Omental fat pad (tissue), 4 donors: ENCODE measurements around the gene C1QTNF12. TPM values are rescaled to one million over a fixed set of nuclear protein-coding genes. Genes with fewer than 3 reads are reported as not detected.

Experiments used
- ATAC-seq: fragments of 150-250 bp; one replicate; pipeline ENCODE4 v1.9.1; 2016; ENCODE audit warnings: mild to moderate bottlenecking, moderate library complexity; ENCODE audit not compliant: low FRiP score
- DNase-seq: peaks from one replicate; pipeline ENCODE4 v3.0.0-alpha.2; 2019; ENCODE audit warnings: low spot score
- CTCF ChIP-seq, 3 donors: fragments of 450-650 bp; IDR thresholded peaks; one replicate each; pipeline ENCODE4 v1.5.1; 2016 to 2017; ENCODE audit warnings: antibody characterized with exemption in 3 of 3, mild to moderate bottlenecking in 3 of 3, moderate library complexity in 2 of 3
- total RNA-seq, 4 donors: library from RNA; depleted of rRNA; stranded (reverse); fragments of >200 nt; gene quantifications; one replicate each; pipeline ENCODE4 v1.1.0, GENCODE V29; 2016

C1QTNF12 gene
- total RNA-seq, 4 donors from 2014 or later, result 1.0 to 5.2 (median 1.8) TPM; not detected in 1

- ATAC-seq (no peak), DNase-seq (no peak)
- no peak for TF ChIP-seq CTCF (IDR thresholded peaks at IDR 0.05)
Observed at GRCh38 chr1:1204998-1205768, 41.3 kb downstream of the C1QTNF12 start.

DNA sequence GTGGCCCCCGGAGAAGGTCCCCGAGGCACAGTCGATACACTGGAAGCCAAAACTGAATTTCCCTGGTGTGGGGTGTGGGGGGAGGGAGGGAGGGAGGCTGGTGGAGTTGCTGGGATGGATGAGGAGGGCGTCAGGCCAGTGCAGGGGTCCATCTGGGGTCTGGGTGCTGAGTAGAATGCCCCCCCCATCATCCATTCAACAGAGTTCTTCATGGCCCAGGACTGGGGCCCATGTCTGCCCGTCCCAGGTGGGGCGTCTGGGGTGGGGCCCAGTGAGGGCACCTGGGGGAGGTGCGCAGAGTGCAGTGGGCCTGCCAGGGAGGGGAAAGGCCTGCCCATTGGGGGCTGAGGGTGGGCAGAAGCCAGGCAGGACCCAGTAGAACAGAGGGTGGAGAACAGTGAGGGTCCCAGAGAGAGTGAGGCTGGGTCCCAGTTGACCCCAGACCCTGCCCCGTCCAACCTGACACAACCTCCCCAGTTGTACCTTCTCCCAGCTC is 42.0 kb downstream of the C1QTNF12 start:
- ATAC-seq (no peak), DNase-seq (no peak)
- TF ChIP-seq CTCF (IDR thresholded peaks at IDR 0.05), result no peak

- ATAC-seq (no peak), DNase-seq (no peak)
- TF ChIP-seq CTCF (IDR thresholded peaks at IDR 0.05), result no peak
Observed at GRCh38 chr1:1203561-1204424, 42.7 kb downstream of the C1QTNF12 start.

DNA sequence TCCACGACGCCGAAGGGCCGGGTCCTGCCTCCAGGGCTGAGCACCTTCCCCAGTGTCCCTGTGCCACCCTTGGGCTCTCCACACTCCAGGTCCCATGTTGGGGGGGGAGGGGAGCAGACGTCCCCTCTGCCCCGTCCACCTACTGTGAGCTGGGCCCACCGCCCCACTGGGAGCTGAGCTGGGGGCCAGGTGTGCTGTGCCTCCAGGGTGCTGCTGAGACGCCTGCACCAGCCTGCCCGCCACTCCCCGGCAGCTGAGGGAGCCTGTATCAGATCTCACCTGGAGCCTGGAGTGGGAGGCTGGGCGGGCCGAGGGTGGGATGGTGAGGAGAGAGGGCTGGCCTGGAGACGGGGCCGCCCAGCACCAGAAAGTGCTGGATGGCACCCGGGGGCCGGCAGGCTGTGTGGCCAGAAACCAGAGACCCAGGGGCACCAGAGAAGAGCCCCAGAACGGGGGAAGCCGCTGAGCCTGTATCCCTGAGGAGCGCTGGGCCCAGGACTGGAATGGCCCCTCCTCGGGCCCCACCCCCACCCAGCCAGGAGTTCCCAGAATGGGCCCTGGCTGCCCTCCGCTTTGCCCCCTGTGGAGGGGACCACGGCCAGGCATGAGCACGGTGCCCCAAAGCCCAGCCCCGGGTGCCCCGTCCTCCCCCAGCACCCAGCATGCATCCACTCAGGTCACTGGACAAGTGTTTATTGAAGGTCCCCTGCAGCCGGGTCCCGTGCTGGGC is 43.5 kb downstream of the C1QTNF12 start:
- no peak for TF ChIP-seq CTCF (IDR thresholded peaks at IDR 0.05)
- ATAC-seq, result no peak

GRCh38 chr1:1200876-1201810 is 45.4 kb downstream of the C1QTNF12 start:
- DNase-seq (peak; percentile 52), ATAC-seq (peak; percentile 86)
- TF ChIP-seq CTCF (IDR thresholded peaks at IDR 0.05), result no peak

More for the DNA sequence above, 43.5 kb downstream of the C1QTNF12 start:
- DNase-seq, result no peak
